HuH-7 (cell line): ENCODE data around the gene PBOV1.

Experiments
- DNase-seq: peaks from one replicate; pipeline ENCODE4 v3.0.0; 2011; ENCODE audit warnings: low spot score

Gene PBOV1

GRCh38 chr6:138204303-138204702 is 14.0 kb downstream of the PBOV1 start:
- DNase-seq: no peak

DNA sequence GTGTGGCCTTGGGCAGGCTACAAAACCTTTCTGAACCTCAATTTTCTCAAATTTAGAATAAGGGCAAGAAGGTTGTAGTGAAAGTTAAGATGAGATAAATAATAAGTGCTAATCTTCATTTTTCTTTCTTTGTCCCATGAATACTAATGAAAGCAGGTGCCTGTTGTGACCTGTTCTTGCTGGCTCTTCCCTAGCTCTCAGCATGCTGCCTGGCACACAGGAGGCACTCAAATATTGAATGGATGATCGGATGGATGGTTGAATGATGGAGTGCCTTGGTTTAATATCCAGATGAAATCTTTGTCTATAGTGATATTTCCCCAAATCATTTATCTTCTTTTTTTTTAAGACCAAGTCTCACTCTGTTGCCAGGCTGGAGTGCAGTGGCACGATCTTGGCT is 15.0 kb downstream of the PBOV1 start:
- DNase-seq: no peak

- DNase-seq: no peak
These were observed 16.5 kb downstream of the PBOV1 start for GRCh38 chr6:138201836-138202235.

DNA sequence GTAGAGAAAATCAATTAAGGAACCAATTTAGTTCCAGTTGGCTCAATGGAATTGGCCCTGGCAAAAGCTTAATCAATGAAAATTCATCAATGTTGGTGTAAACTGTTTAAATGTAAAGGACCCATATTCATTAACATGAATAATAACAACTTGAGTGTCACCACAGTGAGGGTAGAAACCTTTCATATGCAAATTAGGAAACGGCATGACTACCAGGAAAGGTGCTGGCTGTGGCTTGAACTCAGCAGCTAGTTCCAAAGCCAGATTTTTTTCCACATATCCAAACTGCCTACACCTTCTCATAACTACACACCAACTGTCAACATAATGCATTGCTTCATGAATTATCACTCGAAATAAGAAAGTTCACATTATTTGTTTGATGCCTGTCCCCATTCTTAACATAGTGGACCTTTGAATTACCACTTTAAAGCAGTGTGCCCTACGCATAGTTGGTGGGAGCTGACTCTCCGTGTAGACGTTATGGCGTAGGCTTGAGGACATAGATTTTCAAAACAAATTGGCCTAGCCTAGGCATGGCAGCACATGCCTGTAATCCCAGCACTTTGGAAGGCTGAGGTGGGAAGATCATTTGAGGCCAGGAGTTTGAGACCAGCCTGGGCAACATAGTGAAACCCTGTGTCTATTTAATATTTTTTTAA is 19.7 kb downstream of the PBOV1 start:
- DNase-seq: no peak

DNA sequence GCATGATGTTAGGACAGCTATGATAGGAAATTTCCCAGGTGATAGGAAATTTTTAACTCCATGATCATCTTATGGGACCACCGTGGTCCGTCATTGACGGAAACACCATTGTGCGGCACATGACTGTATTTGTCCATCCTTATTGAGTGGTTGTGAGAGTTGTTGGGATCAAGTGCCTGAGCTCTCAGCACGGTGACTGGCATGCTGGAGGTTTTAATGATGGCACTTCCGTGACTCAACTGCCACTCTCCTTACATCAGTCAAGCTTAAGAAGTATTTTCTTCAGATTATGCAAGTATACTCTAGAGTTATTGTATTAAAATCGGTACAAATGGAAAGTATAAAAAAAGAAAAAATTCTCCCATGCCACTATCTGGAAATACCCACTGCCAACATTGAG is 20.7 kb downstream of the PBOV1 start:
- no peak for DNase-seq

DNA sequence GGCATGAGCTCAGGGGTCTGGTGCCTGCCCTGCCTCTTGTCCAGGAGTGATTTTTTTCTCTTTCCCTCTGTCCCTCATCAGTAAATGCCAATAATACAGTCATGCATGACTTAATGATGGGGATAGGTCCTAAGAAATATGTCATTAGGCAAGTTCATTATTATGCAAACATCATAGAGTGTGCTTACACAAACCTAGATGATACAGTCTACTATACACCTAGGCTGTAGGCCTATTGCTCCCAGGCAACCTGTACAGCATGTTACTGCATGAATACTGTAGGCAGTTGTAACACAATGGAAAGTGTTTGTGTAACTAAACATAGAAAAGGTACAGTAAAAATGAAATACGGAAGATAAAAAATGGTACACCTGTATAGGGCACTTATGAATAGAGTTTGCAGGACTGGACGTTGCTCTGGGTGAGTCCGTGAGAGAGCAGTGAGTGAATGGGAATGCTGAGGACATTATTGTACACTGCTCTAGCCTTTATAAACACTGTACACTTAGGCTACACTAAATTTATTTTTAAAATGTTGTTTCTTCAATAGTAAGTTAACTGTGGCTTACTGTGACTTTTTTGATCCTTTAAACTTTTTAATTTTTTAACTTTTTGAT is 22.1 kb downstream of the PBOV1 start:
- no peak for DNase-seq

GRCh38 chr6:138194287-138194686 is 24.0 kb downstream of the PBOV1 start:
- no peak for DNase-seq

DNA sequence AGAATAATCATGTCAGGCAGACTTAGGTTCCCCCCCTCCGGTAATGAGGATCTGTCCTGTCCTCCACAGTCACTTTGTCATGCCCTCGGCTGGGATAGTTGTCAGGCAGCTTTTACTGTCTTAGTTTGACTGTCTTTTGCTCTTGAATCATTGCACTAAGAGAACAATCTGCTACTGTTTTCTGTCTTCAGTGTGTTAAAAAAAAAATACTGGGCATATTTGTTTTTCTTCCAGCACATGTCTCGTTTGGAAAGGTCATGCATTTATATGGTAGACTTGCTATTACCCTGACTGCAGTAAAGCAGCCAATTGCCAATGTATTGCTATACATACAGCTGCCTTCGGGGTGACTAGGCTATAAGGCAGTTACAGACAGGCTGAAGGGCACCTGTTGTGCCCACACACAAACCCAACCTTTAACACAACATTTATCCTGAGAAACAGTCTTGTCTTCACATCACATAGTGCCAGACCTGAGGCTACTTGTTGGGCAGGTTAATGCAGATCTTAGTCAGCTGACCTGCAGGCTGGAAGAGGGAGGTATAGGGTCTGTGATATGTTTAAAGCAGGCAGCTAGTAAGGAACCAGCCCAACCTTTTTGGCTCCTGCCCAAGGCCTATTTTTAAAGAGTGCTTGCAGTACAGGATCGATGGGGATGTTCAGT is 29.9 kb downstream of the PBOV1 start:
- no peak for DNase-seq

- DNase-seq: no peak
These were observed 31.1 kb downstream of the PBOV1 start for GRCh38 chr6:138187156-138187555.

GRCh38 chr6:138184230-138184629 is 34.1 kb downstream of the PBOV1 start:
- DNase-seq: no peak

DNA sequence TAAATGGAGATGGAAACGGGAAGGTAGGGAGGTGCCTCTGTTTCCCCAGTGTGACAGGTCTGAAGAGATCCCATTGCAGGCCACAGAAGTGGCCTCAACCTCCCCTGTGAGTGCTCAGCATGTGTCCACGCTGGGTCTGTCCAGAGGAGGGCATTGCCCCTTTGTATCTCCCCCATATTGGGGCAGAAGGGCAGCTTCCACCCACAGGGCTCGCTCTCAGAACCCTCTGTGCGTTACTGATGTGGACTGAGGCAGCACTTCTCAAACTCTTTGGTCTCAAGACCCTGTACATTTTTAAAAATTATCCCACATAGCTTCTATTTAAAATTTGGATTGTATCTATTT is 34.5 kb downstream of the PBOV1 start:
- no peak for DNase-seq

- DNase-seq: no peak
These were observed 35.1 kb downstream of the PBOV1 start for GRCh38 chr6:138182939-138183789.

GRCh38 chr6:138176652-138177232 is 41.5 kb downstream of the PBOV1 start:
- DNase-seq: no peak

GRCh38 chr6:138175596-138175995 is 42.7 kb downstream of the PBOV1 start:
- no peak for DNase-seq
